Measurements from ENCODE around the gene UVSSA.

UVSSA gene

DNA sequence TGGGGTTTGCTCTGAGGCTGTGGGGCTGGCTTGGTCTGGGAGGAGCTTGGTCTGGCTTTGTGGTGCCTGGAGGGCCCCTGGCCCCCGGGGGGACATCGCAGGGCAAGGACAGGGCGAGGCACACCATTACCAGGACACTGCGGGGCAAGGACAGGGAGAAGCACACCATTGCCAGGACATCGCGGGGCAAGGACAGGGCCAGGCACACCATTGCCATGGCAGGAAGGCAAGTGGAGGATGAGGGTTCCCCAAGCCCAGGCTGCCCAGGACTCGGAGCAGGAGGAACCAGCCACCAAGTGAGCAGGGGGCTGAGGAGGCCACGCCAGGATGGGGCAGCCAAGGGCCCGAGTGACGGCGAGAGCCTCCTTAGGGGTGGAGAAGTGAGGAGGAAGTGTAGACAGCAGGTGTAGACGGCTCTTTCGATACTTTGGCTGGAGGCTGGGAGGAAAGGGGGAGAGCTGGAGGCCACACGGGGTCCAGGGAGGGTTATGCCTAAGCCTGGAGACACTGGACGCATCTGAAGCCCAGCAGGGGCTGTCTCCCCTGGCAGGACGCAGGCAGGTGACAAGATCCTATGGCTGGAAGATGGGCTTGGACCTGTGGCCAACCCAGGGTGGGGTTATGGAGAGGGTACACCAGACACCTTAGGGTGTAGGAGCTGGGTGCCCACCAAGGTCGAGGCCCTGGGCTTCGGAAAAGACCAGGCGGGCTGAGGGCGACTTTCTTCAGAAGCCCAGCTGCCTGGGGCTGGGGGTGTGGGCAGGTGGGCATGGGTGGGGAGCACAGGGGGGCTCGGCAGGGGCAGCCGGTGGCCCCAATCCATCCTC is 51.9 kb downstream of the UVSSA start:
- no peak for DNase-seq

DNA sequence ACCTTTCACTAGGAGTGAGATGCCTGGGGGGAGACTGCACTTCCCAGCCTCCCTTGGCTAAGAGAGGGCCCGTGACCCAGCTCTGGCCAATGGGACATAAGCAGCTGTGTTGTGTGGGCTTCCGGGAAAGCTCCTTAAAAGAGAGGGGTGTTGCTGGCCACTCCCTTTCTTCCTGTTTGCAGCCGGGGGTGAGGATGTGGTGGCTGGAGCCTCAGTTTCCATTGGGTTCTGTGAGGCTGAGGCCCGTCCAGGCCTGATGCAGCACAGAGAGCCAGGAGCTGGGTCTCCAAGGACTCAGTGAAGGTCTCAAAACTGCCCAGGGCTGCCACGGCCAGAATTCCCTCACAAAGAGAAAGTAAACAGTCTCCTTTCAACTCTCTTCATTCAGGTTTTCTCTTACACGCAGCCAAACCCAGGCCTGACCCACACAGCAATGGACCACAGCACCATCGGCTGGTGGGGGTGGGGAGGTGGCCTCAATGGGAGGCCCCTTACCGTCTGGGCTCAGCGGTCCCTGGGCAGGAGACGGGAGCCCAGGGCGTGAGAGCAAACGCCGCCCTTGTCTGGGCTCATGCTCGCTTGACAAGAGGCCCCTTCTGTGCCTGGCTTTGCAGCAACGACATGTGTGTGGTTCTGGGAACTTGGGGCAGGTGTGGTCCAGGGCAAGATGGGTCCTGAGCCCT is 52.6 kb downstream of the UVSSA start:
- no peak for DNase-seq

DNA sequence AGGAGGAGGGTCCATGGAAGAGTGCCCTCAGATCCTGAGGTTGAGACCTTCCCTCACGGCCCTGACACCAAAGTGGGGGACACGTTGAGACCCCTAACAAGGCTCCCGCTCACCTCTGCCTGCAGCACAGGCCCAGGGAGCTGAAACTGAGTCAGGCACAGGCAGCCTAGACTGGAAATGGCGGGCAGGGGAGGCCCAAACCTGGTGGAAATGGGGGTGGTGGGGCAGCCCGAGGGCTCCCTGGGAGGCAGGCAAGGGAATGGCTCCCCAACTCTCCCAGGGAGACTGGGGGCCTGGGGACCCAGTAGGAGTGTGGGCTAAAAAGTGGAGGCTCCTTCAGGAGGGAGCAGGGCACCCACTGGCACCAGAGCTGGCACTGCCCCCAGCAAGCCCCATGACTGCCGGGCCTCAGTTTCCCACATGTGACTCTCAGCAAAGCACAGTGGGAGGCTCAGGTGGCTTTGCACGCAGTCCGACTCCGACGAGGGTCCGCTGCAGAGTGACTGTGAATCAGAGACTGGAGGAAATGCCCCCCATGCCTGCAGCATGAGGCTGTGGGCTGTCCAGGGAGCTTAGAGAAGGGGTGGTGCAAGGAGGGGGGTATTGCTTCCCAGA is 53.3 kb downstream of the UVSSA start:
- DNase-seq = no peak

DNA sequence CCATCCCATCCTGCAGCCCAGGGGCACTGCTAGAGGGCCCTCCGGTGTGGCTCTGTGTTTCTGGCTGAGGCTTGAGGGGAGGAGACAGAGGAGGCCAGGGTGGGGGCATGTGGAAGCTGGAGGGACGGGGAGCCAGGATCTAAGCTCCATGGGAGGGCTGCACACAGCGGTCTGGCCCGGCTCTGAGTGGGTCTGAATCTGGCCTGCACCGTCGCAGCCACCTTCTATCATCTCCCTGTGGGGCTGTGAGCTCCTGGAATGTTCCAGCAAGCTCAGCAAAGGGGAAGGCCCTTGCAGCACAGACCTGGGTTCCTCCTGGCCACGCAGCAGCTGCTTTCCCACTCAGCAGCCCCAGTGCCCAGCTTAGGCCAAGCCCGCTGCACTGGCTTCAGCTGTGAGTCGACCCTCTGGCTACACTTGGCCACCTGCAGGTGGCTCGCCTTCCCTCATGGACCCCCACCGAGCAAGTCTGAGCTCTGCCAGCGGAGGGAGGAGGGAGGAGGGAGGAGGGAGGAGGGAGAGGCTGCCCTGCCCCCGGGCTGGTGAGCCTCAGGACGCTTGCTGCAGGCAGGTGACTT is 53.9 kb downstream of the UVSSA start:
- DNase-seq = no peak

DNA sequence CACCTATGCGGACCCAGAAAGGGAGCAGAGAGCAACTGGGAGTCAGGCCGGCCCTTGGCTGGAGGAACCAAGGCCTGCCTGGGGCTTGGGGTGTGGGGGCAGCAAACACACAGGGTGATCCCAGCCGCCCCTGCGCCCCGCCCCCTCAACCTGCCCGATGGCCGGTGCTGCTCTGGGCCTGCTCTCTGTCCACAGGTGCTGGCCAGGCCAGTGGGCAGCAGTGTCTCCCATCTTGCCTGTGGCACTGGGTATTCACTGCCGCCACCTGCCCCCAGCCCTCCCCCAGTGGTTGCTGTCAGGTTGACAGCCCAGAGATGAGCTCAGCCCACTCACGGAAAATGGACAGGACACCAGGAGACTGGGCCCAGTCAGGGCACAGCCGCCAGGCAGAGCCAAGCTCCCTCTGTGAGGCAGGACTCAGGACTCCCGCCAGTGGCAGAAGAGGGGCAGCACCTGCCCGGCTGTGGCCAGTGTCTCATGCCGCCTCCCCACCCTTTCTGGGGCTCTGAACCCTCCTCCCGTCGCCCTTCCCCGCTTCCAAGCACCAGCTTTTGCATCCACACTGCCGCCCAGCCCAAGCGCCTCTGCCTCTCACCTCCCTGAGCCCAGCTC is 54.5 kb downstream of the UVSSA start:
- no peak for DNase-seq

DNA sequence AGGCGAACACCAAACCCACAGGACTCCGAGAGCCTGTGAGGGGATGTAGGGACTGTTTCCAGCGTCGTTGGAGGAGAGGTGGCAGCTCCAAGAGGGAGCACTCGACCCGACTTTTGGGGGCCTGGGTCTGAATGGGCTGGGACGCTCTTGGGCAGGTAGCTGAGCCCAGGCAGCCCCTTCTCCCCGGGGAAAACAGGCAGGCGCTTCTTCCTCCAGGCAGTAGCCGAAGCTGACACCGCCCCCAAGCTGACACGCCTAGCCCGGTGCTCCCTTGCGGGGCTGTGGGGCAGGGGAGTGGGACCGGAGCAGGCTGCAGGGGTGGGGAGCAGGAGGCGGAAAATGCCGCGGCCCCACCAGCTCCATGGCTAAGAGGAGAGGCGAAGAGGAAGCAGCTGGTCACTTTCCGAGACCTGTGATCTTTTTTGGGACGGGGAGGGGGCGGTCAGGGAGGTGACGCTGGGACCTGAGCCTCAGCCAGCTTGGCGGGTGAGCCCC is 55.1 kb downstream of the UVSSA start:
- no peak for DNase-seq

DNA sequence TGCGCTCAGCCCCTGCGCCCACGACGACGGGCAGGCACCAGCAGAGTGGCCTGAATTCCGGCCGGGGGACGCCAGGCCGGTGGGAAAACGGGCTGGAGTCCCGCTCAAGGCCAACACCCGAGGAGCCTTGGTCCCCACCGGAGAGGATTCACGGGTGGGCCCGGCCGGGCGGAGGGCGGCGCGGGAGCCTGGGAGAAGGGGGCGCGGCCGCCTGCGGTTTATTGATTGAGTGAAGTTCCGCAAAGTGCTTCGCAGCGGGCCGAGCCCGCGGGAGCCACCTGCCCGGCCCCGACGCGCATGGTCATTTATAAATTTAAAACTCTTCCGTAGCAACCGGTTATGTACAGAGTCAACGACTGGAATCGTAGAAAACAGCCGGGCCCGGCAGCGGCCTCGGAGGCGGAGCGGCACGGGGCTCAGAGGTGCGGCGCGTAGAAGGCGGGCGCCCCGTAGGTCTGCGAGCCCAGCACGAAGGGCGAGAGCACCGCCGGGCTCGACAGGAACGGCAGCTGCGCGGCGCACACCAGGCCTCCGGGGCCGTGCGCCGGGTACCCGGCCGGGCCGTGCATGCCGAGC is 55.6 kb downstream of the UVSSA start:
- no peak for DNase-seq

DNA sequence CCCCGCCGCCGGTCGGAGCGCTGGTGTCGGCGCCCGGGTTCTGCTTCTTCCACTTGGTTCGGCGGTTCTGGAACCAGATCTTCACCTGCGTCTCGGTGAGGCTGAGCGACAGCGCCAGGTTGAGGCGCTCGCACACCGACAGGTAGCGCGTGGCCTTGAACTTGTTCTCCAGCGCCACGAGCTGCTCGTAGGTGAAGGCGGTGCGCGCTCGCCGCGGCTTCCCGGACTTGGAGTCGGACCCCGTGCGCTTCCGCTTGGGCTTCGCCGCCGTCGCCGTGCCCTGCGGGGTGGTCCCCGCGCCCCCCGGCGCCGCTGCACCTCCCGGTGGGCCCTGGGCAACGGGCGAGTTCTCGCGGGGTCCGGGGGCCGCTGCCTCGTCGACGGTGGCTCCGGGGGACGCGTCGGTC is 56.2 kb downstream of the UVSSA start:
- DNase-seq = no peak

DNA sequence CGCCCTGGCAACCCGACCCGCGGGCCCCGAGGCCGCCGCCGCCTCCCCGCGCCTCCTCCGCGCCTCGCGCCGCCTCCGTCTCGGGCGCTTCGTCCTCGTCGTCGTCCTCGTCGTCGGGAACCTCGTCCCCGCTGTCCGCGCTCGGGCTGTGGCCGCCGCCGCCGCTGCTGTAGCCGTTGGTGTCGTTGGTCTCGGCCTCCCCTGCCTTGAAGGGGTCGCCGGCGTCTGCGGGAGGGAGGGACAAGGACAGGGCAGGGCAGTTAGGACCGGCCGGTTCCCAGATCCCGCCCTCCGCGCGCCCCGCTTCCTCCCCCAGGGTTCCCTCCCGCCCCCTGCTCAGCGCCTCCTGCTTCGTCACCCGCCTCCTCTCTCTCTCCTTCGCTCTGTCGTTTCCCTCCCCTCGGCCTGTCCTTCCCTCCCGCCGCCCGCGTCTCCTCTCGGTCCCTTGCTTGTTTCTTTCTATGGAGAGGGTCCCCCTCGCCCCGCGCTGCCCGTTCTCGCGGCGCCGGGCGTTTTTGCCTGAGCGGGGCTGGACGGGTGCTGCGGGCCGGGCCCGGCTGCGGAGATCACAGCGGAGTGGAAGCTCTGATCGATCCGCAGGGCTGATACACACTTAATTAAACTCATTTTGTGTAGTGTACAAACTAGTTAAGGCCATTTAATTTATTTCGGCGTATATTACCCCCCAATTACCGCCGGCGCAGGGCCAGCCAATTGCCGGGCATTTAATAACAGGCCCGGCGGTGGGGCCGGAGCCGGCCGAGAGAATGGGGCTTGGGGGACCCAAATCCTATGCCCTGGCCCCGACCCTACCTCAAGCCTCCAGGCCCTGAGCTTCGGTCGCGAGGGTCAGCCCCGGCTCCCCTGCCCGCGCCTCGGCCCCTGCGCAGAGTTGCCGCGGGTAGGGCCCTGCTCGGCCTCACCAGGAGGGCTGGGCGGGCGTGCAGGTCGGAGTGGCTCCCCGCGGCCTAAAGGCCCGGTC is 56.9 kb downstream of the UVSSA start:
- no peak for DNase-seq

DNA sequence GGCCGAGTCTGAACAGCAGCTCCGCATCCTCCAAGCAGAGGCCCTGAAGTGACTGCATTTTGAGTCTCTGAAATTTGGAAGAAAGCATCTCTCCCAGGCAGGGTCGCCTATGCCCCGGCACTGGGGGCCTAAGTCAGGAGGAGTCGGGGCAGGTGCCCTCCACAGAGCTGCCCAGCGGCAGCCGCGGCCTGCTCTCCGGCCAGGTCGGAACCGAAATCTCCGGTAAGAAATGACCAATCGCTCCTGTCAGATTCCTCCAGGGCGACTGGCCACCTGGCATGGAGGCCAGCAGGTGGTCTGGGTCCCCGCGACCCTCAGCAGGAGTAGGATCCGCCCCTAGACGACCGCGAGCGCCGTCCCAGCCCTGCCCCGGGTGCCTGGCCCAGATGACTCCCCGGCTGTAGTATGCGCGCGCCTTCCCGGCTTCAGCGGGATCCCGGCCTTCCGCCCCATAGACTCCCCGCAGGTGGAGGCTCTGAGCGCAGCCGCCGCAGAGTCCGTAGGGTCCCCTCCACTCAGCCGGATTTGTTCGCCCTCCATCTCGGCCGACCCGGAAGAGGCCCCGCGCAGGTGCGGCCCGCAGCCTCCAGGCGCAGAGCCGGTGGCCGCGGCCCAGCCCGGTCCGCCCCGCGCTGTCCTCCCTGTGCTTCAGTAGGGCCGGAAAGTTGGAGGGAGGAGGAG is 57.7 kb downstream of the UVSSA start:
- no peak for DNase-seq

DNA sequence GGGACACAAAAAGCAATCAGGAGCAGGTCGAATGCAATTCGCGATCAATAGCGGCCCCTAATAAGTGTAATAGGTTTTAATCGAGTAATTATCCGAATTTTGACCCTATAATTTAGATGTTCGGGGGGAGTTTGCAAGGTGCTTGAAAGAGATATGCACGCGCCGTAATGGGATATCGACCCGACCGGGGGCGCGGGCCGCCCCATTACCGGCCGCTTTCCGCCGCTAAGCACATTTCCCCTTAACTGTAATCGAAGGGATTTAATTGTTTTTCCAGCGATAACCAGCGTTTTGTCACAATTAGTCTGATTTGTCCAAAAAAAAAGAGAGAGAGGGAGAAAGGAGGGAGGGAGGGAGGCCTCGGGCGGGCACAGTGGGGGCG is 58.2 kb downstream of the UVSSA start:
- DNase-seq = no peak

DNA sequence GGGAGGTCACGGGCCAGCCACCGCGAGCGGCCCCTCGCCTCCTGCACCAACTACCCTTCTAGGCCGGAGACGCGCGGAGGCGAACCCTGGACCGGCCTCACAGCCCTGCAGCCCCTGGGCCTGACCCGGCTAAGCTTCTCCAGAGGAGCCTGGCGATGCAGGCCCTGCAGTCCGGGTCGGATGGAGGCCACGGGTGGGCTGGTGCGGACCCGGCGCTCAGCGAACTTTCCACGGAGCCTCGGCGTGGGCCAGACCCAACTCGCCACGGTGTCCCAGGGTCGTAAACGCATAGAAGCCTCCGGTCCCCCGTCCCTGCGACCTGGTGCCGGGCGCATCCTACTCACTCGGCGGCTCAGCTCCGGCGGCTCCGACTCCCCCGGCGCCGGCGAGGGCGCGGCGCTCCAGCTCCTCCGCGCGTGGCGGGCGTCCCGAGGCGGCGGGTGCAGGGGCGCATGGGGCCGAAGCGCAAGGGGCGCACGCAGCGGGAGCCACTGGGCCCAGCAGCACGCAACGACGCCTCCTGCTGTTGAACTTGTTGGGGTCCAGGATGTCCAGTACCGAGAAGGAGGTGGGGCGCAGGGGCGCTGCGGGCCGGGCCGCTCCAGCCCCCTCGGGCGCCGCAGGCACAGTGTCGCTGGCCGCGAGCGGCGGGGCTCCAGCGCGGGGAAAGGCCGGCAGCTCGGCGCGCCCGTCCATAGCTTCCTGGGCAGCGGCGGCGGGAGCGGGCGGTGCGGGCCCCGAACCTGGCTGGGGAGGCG is 58.8 kb downstream of the UVSSA start:
- DNase-seq = no peak

DNA sequence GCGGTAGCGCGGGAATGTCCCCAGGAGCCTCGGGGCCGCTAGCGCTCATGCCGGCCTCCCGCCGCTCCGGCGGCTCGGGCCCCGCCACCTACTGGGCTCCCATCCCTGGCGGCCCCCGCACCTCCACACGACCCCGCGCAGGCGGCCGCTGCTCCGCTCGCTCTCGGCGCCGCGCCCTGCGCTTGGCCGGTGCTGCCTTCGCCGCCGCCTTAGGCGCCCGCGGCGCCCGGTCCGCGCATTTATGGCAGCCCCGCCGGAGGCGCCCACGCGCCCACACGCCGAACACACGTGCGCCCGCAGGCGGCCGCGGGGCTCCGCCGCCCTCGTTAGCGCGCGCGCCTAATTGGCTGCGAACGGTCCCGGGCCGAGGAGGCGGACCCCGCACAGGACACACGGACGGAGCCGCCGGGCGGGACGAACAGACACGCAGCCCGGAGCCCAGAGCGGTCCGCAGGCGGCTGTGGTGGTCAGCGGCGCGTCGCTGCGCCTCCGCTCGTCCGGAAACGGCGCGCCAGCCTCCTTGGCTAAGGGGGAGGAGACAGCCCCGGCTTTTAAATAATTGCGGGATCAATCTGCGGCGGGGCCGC is 59.5 kb downstream of the UVSSA start, which contains the start of gene NKX1-1:
Gene NKX1-1 (minus strand): TSS at position 49 of the 587 bp plus-strand sequence. CDS start 0 bp downstream, at position 49.
- DNase-seq = no peak

DNA sequence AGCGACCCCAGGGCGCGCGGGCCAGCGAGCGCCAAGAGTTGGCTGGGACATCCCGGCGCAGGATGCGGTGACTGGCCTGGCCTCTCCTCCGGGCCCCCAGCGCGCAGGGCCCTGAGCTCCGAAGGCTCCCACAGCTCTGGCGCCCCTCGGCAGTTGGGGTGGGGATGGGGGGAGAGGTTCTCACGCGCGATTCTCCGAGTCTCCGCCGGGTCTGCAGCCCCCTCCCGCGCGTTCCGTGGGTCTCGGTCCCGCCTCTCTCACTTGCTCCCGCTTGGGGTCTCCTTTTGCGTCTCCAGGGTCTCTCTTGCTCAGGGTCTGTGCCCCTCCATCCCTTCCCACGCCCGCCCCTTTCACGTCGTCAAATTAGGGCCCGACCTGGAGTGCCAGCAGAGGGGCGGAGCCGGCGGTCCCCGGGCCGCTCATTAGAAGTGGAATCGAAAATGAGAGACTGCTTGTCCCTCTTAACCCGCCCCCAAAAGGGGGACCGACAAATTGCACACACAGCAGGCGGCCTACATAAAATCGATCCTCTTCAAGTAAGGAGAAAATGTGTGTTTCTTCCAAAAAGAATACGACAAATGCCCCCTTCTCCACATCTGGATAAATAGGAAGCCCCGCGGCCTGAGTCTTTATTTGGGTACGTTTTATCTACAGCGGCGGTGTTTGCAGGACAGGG is 60.1 kb downstream of the UVSSA start:
- DNase-seq = no peak

DNA sequence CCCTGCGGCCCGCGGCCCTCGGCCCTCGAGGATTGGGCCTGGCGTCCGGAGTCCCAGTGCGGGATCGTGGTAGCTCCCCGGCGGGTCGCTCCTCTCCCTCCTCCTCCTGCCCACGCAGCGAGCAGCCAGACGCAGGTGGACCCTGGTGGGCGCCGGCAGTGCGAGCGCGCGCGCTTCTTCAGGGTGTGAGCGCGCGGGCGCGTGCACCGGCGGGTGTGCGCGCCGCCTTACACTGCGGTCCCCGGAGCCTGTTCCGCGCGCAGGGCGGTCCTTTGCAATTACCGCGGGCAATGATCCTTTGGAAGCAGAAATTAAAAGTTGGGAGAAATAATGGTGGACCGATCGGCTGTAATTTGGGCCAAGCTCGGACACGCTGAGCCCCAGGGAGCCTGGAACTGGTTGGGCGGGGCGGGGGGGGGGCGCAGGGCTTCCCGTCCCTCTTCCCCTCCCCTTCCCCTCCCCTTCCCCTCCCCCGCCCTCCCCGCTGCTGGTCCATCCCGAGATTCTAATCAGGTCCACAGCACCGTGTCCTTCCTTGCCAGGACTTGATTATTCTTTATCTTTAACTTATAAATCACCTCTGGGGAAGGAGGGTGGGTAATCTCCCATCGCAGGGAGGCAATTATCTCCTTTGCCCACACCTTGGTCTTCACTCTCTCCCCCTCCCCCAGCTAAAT is 60.8 kb downstream of the UVSSA start:
- DNase-seq = no peak

DNA sequence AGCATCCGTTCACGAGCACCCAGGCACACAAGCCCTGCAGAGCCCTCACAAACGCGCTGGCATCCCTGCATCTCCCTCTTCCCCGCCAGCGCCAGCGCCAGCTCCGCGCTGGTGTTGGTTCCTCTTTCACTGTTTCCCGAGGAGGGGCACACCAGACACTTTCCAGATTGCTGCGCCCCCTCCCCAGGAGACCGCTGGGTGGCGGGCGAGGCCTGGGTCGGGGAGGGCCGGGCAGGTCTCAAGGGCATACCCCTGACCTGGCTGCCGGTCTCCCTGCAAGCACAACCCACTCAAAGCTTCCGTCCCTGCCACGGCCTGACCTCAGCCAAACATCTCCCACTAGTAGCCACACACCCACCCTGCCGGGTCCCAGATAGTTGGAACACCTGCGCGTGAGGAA is 61.4 kb downstream of the UVSSA start:
- no peak for DNase-seq

DNA sequence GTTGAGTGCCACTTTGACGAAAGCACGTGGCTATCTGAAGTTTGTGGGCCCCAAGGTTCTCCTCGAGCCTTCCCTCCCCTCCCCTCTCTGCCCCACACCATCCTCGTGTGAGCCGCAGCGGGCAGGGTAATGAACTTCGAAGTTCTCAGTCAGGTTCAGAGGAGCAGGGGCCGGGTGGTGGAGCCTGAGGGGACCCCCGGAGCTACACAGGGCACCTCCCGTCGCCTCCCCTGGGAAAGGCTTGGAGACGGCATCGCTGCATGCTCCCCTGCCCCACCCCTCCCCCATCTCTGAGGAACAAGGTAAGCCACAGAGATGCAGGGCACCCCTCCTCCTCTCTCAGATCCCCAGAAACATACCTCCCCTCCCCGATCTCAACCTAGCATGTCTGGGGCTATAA is 62.1 kb downstream of the UVSSA start:
- DNase-seq = no peak
